Epidermal melanocyte (primary cell): ENCODE measurements around the gene SLC22A12.

Experiments
- DNase-seq: peaks from one replicate; pipeline ENCODE4 v3.0.0; 2011; ENCODE audit warnings: low spot score; ENCODE audit not compliant: insufficient read length

The SLC22A12 gene

GRCh38 chr11:64624883-64625481 lies 34.0 kb downstream of the SLC22A12 start:
- no peak for DNase-seq

GRCh38 chr11:64626637-64627036 lies 35.6 kb downstream of the SLC22A12 start:
- DNase-seq, result no peak

- no peak for DNase-seq
Measured at GRCh38 chr11:64627371-64627770, 36.4 kb downstream of the SLC22A12 start.

DNA sequence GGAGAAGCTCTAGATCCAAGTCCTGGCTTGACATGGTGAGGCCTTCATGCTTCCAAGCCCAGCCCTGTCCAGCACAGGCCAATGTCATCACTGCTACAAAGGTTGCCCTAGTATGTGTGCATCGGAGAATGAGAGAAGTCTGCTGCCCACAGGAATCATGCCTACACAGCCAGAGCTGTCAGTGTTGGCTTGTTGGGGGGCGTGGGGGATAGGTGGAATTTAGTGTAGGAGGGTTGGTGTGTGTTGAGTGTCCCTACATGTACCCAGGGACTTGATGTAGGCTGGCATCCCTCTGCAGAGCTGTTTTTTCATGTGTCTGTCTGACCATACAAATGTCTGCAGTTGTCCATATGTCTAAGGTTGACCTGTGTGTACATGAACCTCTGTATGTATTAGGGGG lies 37.6 kb downstream of the SLC22A12 start:
- DNase-seq, result no peak

DNA sequence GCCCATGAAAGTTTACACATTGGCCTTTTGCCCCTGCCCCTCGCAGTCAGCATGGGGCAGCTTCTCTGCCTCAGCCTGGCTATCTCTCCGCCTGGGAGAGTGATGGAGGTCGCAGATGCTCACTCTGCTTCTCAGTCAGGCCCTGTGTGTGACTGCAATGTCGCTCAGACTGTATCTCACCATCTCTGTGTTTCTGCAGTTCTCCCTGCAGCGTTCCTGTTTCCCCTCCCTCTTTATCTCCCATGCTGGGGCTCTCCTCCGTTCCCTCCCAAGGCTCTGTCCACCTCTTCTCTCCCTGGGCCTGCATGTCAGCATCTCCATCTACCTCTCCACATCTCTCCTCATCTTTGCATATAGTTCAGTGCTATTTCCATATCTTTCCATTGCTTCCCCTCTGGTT lies 38.1 kb downstream of the SLC22A12 start:
- no peak for DNase-seq

DNA sequence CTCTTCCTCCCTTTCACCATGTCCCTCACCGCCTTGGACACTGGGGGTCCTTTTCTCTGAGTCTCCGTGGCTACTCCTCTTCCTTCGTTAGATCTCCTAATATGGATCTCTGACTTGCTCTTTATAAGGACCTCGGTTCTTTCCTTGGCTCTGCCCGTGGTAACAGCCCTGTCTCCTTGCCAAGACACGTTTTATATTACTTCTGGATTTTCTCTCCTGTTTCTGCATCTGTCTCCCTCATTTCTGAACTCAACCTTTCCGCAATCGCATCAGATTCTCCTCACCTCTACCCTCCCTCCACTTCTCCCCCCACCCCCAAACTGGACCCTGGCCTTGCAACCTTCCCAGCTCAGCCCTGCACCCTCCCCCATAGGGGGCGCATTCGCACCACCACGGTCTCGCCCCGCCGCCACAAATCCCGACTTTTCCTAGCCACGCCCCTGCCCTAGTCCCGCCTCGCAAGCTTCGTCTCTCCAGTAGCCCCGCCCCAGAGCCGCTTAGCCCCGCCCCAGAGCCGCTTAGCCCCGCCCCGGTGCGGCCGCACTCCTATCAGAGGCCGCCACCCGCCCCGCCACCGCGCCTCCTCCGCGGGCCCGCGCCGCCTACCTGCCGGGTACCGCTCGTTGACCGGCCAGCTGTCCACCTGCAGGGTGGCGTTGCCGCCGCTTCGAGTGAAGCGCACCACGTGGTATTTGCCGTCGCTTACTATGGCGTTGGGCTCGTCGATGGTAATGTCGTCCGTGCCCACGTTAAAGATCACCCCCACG lies 39.0 kb downstream of the SLC22A12 start:
- DNase-seq, result no peak

DNA sequence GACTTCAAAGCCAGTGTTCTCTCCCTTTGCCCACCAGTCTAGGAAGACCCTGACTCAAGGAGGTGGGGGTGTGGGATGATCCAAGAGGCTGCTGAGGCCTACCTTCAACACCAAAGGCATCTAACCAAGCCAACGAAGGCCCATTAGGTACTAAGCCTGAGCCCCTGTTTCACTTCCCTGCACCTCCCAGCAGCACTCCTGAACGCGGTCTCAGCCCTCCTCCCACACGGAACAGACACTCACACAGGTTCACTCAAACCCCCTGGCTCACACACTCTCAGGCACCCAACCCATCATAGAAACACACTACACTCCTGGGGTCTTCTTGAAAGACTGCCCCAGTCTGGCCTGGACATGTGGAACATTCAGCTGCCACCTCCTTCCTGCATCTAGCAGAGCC lies 40.7 kb downstream of the SLC22A12 start:
- no peak for DNase-seq

DNA sequence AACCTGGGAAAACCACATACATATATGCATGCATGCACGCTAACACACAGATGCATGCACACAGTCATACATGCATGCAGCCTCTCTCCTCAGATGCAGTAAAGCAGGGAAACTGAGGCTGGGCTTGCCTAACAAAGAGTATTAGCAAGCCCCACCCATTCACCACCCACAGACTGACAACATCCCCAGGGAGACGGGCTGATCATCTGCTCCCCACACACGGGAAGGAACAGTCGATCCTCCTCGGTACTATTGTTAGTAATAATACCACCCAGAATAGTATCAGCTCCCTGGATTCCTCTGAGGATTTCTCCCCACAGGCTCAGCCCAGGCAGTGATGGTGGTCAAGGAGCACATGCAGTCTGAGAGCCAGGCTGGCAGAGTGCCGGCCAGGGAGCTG lies 41.2 kb downstream of the SLC22A12 start:
- no peak for DNase-seq

GRCh38 chr11:64632654-64633053 lies 41.6 kb downstream of the SLC22A12 start:
- no peak for DNase-seq

DNA sequence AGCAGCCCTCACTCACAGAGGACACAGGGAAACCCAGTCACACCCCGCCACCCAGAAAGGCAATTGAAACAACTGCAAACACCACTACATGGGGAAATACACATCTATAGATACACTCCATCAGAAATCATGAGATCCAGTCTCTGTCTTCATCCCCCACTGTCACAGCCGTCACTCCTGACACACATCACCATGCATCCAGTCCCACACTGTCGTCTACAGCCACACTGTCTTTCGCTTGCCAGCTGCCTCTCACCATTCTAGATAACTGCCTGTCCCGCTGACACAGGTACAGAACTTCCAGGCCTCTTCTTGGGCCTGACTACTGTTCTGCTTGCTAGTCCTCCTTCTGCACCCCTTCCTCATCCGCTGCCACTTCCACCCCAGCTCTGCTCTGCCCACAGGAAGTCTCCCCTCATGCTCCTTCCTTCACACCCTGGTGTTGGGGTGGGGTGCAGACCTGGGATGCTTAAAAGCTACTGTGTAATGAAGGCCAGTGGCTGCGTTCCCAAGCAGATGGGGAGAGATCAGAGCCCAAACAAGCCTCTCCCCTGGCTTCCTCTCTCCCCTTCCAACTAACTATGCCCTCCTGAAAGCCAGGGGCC lies 42.6 kb downstream of the SLC22A12 start:
- no peak for DNase-seq

DNA sequence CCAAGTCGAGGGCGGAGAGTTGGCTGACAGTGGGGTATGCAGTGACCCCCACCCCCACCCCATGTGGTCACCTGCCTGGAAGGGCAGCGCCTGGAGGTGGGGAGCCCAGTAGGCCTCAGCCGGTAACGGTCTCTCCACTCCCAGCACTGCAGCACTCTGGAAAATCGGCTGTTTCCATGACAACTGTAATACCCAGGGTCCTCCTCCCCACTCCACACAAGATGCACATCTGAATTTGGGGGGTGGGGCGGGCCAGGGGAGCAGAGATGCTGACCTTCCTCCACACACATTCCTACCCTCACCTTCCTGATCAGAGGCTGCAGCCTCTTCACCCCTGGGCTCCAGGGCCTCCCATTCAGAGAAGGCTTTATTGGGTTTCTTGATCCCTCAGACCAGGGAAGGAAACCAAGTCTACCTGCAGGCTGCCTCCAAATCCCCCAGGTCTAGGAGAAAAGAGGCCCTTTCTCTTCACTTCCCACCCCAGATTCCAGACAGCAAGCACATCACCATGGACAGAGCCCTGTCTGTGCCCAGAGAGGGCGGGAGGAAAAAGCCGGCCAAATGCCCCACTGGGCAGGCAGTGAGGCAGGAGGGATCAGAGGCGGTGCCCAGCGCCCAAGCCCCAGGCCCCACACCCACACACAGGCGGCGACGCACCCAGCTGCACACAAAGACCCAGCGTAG lies 46.5 kb downstream of the SLC22A12 start:
- DNase-seq, result peak; percentile 43

GRCh38 chr11:64638018-64638665 lies 47.1 kb downstream of the SLC22A12 start:
- DNase-seq, result no peak

- no peak for DNase-seq
Measured at GRCh38 chr11:64638829-64639228, 47.8 kb downstream of the SLC22A12 start.

- no peak for DNase-seq
Measured at GRCh38 chr11:64639885-64640284, 48.9 kb downstream of the SLC22A12 start.

DNA sequence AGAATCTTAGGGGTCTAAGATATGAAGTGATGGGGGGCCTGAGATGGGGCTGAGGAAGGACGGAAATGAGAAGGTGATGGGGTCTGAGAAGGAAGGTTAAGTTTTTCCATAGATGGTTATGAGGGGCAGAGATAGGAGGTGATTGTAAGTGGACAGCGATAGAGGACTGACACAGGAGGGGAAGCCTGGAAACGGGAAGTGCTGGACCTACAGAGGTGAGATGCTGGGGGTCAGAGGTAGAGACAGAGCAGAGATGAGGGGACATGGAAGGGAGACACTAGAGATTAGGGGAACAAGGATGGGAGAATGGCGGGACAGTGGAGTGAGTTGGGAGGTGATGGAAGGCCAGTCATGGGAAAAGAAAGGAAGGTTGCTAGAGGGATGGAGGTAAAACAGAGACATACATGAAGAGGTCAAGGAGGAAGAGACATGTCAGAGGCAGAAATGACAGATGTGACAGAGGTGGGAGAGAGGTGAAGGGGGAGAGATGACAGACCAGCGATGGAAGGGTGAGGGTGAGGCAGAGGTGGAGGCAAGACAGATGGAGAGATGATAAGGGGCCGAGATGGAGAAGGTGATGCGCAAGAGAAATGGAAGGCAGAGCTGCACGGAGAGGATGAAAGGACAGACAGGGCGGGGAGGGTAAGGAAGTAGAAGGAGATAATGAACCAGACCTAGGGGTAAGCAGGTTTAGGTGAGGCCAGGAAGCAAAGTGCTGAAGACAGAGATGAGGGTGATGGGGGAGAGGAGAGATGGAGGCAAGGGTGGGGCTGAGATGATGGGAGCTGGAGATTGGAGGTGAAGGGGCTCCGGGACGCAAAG lies 50.8 kb downstream of the SLC22A12 start:
- no peak for DNase-seq

- no peak for DNase-seq
Measured at GRCh38 chr11:64642418-64642735, 51.4 kb downstream of the SLC22A12 start.

DNA sequence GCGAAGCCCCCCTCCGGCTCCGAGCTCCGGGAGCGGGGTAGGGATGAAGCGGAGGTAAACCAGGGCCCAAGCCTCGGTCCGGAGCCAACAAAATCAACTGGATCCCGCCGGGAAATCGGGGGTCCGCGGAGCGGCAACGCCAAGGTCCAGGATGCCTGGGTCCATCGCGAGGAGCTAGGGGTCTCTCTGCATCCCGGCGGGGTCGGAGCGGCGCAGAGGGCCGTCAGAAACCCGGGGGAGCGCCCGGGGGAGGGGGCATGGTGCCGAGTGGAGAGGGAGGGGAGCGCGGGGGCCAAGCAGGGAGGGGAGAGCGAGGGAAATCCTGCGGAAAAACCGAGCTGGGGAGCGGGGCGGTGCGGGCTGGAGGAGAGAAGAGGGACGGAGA lies 51.8 kb downstream of the SLC22A12 start:
- DNase-seq, result no peak

DNA sequence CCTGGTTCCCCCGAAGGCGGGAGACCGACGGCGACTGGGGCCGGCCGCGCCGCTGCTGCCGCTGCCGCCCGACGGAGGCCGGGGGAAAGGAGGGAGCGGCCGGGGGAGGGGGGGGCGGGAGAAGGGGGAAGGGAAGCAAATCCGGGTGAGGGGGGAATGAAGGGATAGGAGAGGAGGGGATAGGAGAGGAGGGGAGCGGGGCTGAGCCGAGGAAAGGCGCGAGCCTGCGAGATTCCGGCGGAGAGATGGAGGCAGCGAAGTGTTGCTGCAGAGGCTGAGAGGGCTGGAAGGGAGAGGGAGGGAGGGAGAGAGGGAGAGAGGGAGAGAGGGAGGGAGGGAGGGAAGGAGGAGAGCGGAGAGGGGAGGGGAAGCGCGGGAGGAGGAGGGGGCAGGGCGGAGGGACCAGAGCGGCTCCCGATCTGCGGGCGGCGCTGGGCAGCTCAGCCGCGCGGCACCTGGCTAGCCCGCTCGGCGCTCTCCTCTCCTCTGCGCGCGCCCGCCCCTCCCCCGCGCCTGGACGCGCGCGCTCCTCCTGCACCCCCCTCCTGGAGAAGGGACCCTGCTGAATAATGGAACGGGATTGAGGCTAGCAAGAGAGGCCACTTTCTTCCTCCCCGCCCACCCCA lies 52.3 kb downstream of the SLC22A12 start:
- DNase-seq, result no peak

- no peak for DNase-seq
Measured at GRCh38 chr11:64643920-64644646, 53.1 kb downstream of the SLC22A12 start.
